K562 (cell line): Measurements from ENCODE around the gene ZNF609. TPM values are rescaled to one million over a fixed set of nuclear protein-coding genes. Genes with fewer than 3 reads are reported as not detected.

Source experiments
- ATAC-seq: fragments of 200-7000 bp; cut with Tn5 transposase; 3 replicates; pipeline ENCODE4 v1.9.1; 2020; ENCODE audit warnings: moderate library complexity
- BruUV-seq: library from RNA; stranded (reverse); fragments of 400-500 nt; replicated peaks from 2 replicates; lab custom pipeline; 2021; lab: Mats Ljungman, UMichigan
- CTCF ChIA-PET: fragments of 300-600 bp; formaldehyde crosslinking; extraction: SDS; loops from one replicate; lab custom pipeline; 2021; ENCODE audit warnings: low intra/inter-chr PET ratio; lab: Yijun Ruan, JAX
- POLR2A ChIA-PET: fragments of 300-600, 350-650 bp; sonication (Branson Sonifier 250); formaldehyde crosslinking; extraction: SDS; loops from one replicate; lab custom pipeline; 2021; ENCODE audit warnings: antibody characterized with exemption, inconsistent platforms; lab: Yijun Ruan, JAX
- DNase-seq, 4 experiments: peaks; one replicate each; pipeline versions ENCODE4 v3.0.0 to v3.0.0-alpha.2; 2011 to 2018; ENCODE audit warnings: low spot score in 3 of 4, mixed read lengths in 3 of 4; ENCODE audit errors: extremely low read depth in 1 of 4
- FAIRE-seq: peaks from 2 replicates; lab custom pipeline; 2011; peaks lifted over from hg19 to GRCh38; lab: Jason Lieb, UNC
- H2AFZ ChIP-seq: 2 replicates; pipeline ENCODE4 v1.6.0; 2011; ENCODE audit warnings: low read depth, low read length, control low read depth, inconsistent platforms
- H3K27ac ChIP-seq: fragments of 200-600 bp; 3 replicates; pipeline ENCODE4 v1.8.0; 2011; ENCODE audit warnings: low read depth, mild to moderate bottlenecking, control low read depth, inconsistent platforms, low read length, moderate library complexity, mixed read lengths; ENCODE audit errors: extremely low read depth
- H3K27me3 ChIP-seq, 2 experiments: fragments of 300-600 bp in 1 of 2; 2 replicates in 1 of 2; 3 replicates in 1 of 2; pipeline versions ENCODE4 v1.6.0 to v1.8.0; 2011; ENCODE audit warnings: inconsistent platforms in 2 of 2, low read length in 2 of 2, mild to moderate bottlenecking in 1 of 2, mixed read lengths in 1 of 2, moderate library complexity in 1 of 2; ENCODE audit not compliant: control insufficient read depth in 2 of 2, insufficient read depth in 2 of 2
- H3K36me3 ChIP-seq: fragments of 300-600 bp; 3 replicates; pipeline ENCODE4 v1.8.0; 2011; ENCODE audit warnings: mild to moderate bottlenecking, low read length, inconsistent platforms; ENCODE audit not compliant: control insufficient read depth, insufficient read depth
- H3K4me1 ChIP-seq, 2 experiments: fragments of 200-600 bp in 1 of 2; replicated peaks in 1 of 2; 2 replicates in 1 of 2; 3 replicates in 1 of 2; pipeline versions ENCODE4 v1.5.1 to v1.8.0; 2011; ENCODE audit warnings: inconsistent platforms in 2 of 2, low read length in 2 of 2, mild to moderate bottlenecking in 1 of 2, mixed read lengths in 1 of 2, moderate library complexity in 1 of 2; ENCODE audit not compliant: control insufficient read depth in 2 of 2, insufficient read depth in 2 of 2
- H3K4me2 ChIP-seq: 2 replicates; pipeline ENCODE4 v1.6.1; 2011; ENCODE audit warnings: low read length, control low read depth, inconsistent platforms, mixed read lengths; ENCODE audit not compliant: insufficient read depth
- H3K4me3 ChIP-seq: fragments of 200-600 bp; sonication (generic), shearing (Covaris generic); 2 replicates; pipeline ENCODE4 v1.5.1; 2016; ENCODE audit warnings: control low read depth, inconsistent platforms
- H3K79me2 ChIP-seq: fragments of 200-600 bp; 3 replicates; pipeline ENCODE4 v1.8.0; 2011; ENCODE audit warnings: low read length, inconsistent platforms; ENCODE audit not compliant: control insufficient read depth, insufficient read depth
- H3K9ac ChIP-seq, 2 experiments: 2 replicates each; pipeline versions ENCODE4 v1.6.0 to v1.6.1; 2011; ENCODE audit warnings: low read depth in 2 of 2, low read length in 2 of 2, control low read depth in 1 of 2, inconsistent platforms in 1 of 2, mild to moderate bottlenecking in 1 of 2, mixed read lengths in 1 of 2; ENCODE audit not compliant: insufficient read depth in 1 of 2
- H3K9me1 ChIP-seq: one replicate; pipeline ENCODE4 v1.6.0; 2011; ENCODE audit warnings: inconsistent platforms, mild to moderate bottlenecking, low read length, moderate library complexity; ENCODE audit not compliant: control insufficient read depth, insufficient read depth
- H3K9me3 ChIP-seq: replicated peaks from 2 replicates; pipeline ENCODE4 v1.5.1; 2011; ENCODE audit warnings: low read depth, low read length, inconsistent platforms; ENCODE audit not compliant: control insufficient read depth, insufficient read depth
- H4K20me1 ChIP-seq: replicated peaks from 2 replicates; pipeline ENCODE4 v1.6.1; 2011; ENCODE audit warnings: low read length, inconsistent platforms, mixed read lengths; ENCODE audit not compliant: control insufficient read depth, insufficient read depth
- BRCA1 ChIP-seq, 2 experiments: fragments of 450-650 bp in 1 of 2; sonication (generic) in 1 of 2; formaldehyde crosslinking in 1 of 2; IDR thresholded peaks; 2 replicates each; pipeline versions ENCODE4 v1.5.0 to v1.6.1; 2017 to 2020; ENCODE audit warnings: mild to moderate bottlenecking in 1 of 2, missing genetic modification reagents in 1 of 2
- FOXK1 ChIP-seq: sonication (generic); formaldehyde crosslinking; IDR thresholded peaks from 2 replicates; pipeline ENCODE4 v1.8.0; 2022; ENCODE audit warnings: missing genetic modification reagents, mild to moderate bottlenecking, borderline replicate concordance
- KAT7 ChIP-seq: sonication (generic); formaldehyde crosslinking; IDR thresholded peaks from 2 replicates; pipeline ENCODE4 v1.8.0; 2022; ENCODE audit warnings: missing genetic modification reagents, mild to moderate bottlenecking, borderline replicate concordance
- MEF2D ChIP-seq: conservative IDR thresholded peaks from 2 replicates; pipeline ENCODE4 v1.6.1; 2016; ENCODE audit warnings: low read depth, missing genetic modification characterization, missing compliant biosample characterization
- POLR2AphosphoS5 ChIP-seq: IDR thresholded peaks from 2 replicates; pipeline ENCODE4 v1.6.1; 2011; ENCODE audit warnings: mild to moderate bottlenecking, low read depth, low read length, moderate library complexity; ENCODE audit not compliant: control insufficient read depth, insufficient read depth
- POLR2G ChIP-seq: fragments of 200-400 bp; formaldehyde crosslinking; IDR thresholded peaks from 2 replicates; pipeline ENCODE4 v1.6.1; 2017; ENCODE audit warnings: low read depth, mild to moderate bottlenecking, antibody characterized with exemption, low read length, moderate library complexity
- PURB ChIP-seq: sonication (generic); formaldehyde crosslinking; IDR thresholded peaks from 2 replicates; pipeline ENCODE4 v1.9.0; 2021; ENCODE audit warnings: low read depth, mild to moderate bottlenecking, missing genetic modification reagents
- SMAD1 ChIP-seq: fragments of 150-350 bp; IDR thresholded peaks from 2 replicates; pipeline ENCODE4 v1.6.1; 2014; ENCODE audit warnings: low read length, low read depth; ENCODE audit not compliant: partially characterized antibody
- SNRNP70 ChIP-seq: fragments of 200-400 bp; formaldehyde crosslinking; optimal IDR thresholded peaks from 2 replicates; pipeline ENCODE3; 2017; ENCODE audit warnings: low read depth, low read length
- STAT5A ChIP-seq: IDR thresholded peaks from 2 replicates; pipeline ENCODE4 v1.6.1; 2012; ENCODE audit warnings: low read length, inconsistent platforms, borderline replicate concordance
- TAF7 ChIP-seq: fragments of 450-650 bp; IDR thresholded peaks from 2 replicates; pipeline ENCODE4 v1.6.1; 2016; ENCODE audit warnings: missing genetic modification characterization, missing compliant biosample characterization
- THRAP3 ChIP-seq: fragments of 450-650 bp; IDR thresholded peaks from 2 replicates; pipeline ENCODE4 v1.6.1; 2016; ENCODE audit warnings: mild to moderate bottlenecking, inconsistent platforms, borderline replicate concordance
- ZEB2 ChIP-seq: fragments of 450-650 bp; IDR thresholded peaks from 2 replicates; pipeline ENCODE4 v1.6.1; 2016
- ZNF212 ChIP-seq: fragments of 450-650 bp; formaldehyde crosslinking; IDR thresholded peaks from 2 replicates; pipeline ENCODE4 v1.4.0; 2020; ENCODE audit warnings: mild to moderate bottlenecking
- ZNF696 ChIP-seq: fragments of 250-450 bp; sonication (Bioruptor Pico); conservative IDR thresholded peaks from 2 replicates; pipeline ENCODE4 v1.4.0; 2020; ENCODE audit warnings: mild to moderate bottlenecking, moderate library complexity
- in situ Hi-C: fragments of 300-500 bp; cut with MboI; formaldehyde crosslinking; loops from 4 replicates; pipeline ENCODE4 v1.15.0; 2018; ENCODE audit warnings: inconsistent platforms, mixed read lengths
- intact Hi-C: fragments of 100-400 bp; cut with micrococcal nuclease; formaldehyde crosslinking; loops from 2 replicates; pipeline ENCODE4 v1.14.2; 2022
- polyA plus RNA-seq, 8 experiments: library from polyadenylated mRNA; depleted of rRNA in 4 of 8; stranded (reverse) in 5 of 8; unstranded in 3 of 8; fragments of >200 nt; fragmentation: Nextera tagmentation in 2 of 8; fragmentation: Illumina TruSeq in 1 of 8; extraction: Ambion mirVana in 2 of 8; extraction: Trizol in 1 of 8; gene quantifications; 2 replicates each; pipeline versions ENCODE4 v1.2.1 to v1.2.3, GENCODE V29; 2011 to 2014; ENCODE audit warnings: inconsistent platforms in 1 of 8, missing spikeins in 1 of 8
- total RNA-seq, 7 experiments: library from RNA; depleted of rRNA in 6 of 7; stranded (reverse); fragments of >200 nt in 6 of 7; fragmentation: Illumina TruSeq in 2 of 7; extraction: Trizol in 2 of 7; gene quantifications; 2 replicates each; pipeline versions ENCODE4 v1.2.1 to v1.2.3, GENCODE V29; 2011 to 2021; ENCODE audit warnings: low replicate concordance in 1 of 7
- TF ChIP-seq, protein P1 (sequence below): sonication (generic); IDR thresholded peaks from 2 replicates; pipeline ENCODE4 v1.6.1; 2016
- TF ChIP-seq, protein P2 (sequence below): fragments of 450-650 bp; IDR thresholded peaks from 2 replicates; pipeline ENCODE4 v1.6.1; 2016; ENCODE audit warnings: low read depth, mild to moderate bottlenecking, moderate library complexity

Gene ZNF609
- total and polyA plus RNA-seq, 9 of the 15 experiments (the other 6 are each of a cell fraction or from before 2014, with no cell fraction given): 3.0 to 38.7 (median 17.8) TPM

DNA sequence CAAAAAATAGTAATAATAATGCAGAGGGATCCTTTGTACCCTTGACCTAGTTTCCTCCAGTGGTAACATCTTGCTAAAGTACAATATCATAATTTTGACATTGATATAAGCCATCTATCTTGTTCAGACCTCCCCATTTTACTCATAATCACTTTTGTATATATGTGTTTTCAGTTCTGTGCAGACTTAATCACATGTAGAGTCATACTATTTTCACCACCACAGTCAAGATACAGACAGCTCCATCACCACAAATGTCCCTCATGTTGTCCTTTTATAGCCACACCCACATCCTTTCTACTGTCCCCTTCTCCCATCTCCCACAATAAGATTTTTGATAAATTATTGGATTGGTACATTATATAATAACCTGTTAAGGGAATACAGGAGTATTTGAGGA is 25.4 kb downstream of the ZNF609 start:
- Histone ChIP-seq H2AFZ (no peak overlapping the region), H3K27me3 (no peaks in the 10 kb centered on the region), H3K9me1 (no peaks in the 10 kb centered on the region), H3K9me3 (no peaks in the 10 kb centered on the region), H3K9ac (no peak overlapping the region), H4K20me1 (peaks cover 3% of the 10 kb centered on the region; the same call in 1 of the 2 replicates), H3K4me1 (no peaks in the 10 kb centered on the region; a peak in 1 of 5 replicates), H3K4me2 (no peak overlapping the region), H3K4me3 (no peak overlapping the region), H3K27ac (no peak overlapping the region), H3K79me2 (peaks cover 40% of the 10 kb centered on the region), H3K36me3 (peaks cover 30% of the 10 kb centered on the region; the same call in 2 of the 3 replicates)
- intact Hi-C loops (no loop called here), in situ Hi-C loops (no loop called here)
- no peak for DNase-seq
- ATAC-seq: no peak
- no TSS peak for BruUV-seq
- FAIRE-seq: no peak
- ChIA-PET POLR2A (interaction anchor here (0.7 kb wide), 1 partner anchor 150 kb away, joined by 3 read pairs; no protein-coding TSS in a partner anchor), CTCF (no interaction called here)
- TF ChIP-seq STAT5A (no peak), PURB (CRISPR knock-in tag) (no peak), TAF7 (tag) (no peak), ZEB2 (no peak), SMAD1 (no peak), POLR2AphosphoS5 (no peak), BRCA1 (IDR thresholded peaks at IDR 0.05) (no peak), BRCA1 (CRISPR knock-in tag; IDR thresholded peaks at IDR 0.05) (no peak), ZNF696 (CRISPR knock-in tag) (no peak), MEF2D (tag) (no peak), ZNF212 (CRISPR knock-in tag) (no peak), SNRNP70 (no peak), THRAP3 (no peak), POLR2G (no peak), KAT7 (CRISPR knock-in tag) (no peak), FOXK1 (CRISPR knock-in tag) (no peak)
- TF ChIP-seq, protein P1, sequence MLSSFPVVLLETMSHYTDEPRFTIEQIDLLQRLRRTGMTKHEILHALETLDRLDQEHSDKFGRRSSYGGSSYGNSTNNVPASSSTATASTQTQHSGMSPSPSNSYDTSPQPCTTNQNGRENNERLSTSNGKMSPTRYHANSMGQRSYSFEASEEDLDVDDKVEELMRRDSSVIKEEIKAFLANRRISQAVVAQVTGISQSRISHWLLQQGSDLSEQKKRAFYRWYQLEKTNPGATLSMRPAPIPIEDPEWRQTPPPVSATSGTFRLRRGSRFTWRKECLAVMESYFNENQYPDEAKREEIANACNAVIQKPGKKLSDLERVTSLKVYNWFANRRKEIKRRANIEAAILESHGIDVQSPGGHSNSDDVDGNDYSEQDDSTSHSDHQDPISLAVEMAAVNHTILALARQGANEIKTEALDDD: no peak
- TF ChIP-seq, protein P2, sequence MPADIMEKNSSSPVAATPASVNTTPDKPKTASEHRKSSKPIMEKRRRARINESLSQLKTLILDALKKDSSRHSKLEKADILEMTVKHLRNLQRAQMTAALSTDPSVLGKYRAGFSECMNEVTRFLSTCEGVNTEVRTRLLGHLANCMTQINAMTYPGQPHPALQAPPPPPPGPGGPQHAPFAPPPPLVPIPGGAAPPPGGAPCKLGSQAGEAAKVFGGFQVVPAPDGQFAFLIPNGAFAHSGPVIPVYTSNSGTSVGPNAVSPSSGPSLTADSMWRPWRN: no peak
